Thoracic aorta (tissue), 2 donors: ENCODE results near the gene PCDHGC3. TPM values are rescaled to one million over a fixed set of nuclear protein-coding genes. Genes with fewer than 3 reads are reported as not detected.
A peak's percentile ranks its signal among the peaks of the same experiment; 100 is the strongest.

Experiments
- ATAC-seq: fragments of 150-250 bp; one replicate; pipeline ENCODE4 v1.8.0; 2017; ENCODE audit warnings: low read depth; ENCODE audit not compliant: insufficient number of reproducible peaks, low FRiP score
- DNase-seq: peaks from one replicate; pipeline ENCODE4 v3.0.0-alpha.2; 2020; ENCODE audit warnings: low spot score
- H3K27ac ChIP-seq, 2 donors: fragments of 200-600 bp; sonication (generic); 1 replicate in 1 of 2; 2 replicates in 1 of 2; pipeline ENCODE4 v1.5.1; 2016; ENCODE audit warnings: mild to moderate bottlenecking in 2 of 2, moderate library complexity in 2 of 2
- H3K27me3 ChIP-seq: fragments of 200-600 bp; sonication (generic); replicated peaks from 2 replicates; pipeline ENCODE4 v1.6.0; 2016; ENCODE audit warnings: mild to moderate bottlenecking; ENCODE audit not compliant: insufficient read depth
- H3K36me3 ChIP-seq: fragments of 200-600 bp; sonication (generic); one replicate; pipeline ENCODE4 v1.5.1; 2016
- H3K4me1 ChIP-seq, 2 donors: fragments of 200-600 bp; sonication (generic); 1 replicate in 1 of 2; 2 replicates in 1 of 2; pipeline versions ENCODE4 v1.5.1 to v1.6.0; 2016; ENCODE audit warnings: low read depth in 2 of 2, mild to moderate bottlenecking in 1 of 2; ENCODE audit not compliant: control insufficient read depth in 1 of 2
- H3K4me3 ChIP-seq: fragments of 200-600 bp; sonication (generic); 2 replicates; pipeline ENCODE4 v1.5.1; 2016; ENCODE audit warnings: mild to moderate bottlenecking
- H3K9me3 ChIP-seq: fragments of 200-600 bp; sonication (generic); 2 replicates; pipeline ENCODE4 v1.5.1; 2016
- total RNA-seq, 2 donors: library from RNA; depleted of rRNA; stranded (reverse); fragments of >200 nt; gene quantifications; one replicate each; pipeline versions ENCODE4 v1.1.0 to v1.2.3, GENCODE V29; 2016
- TF ChIP-seq, protein P1 (sequence below): fragments of 200-600 bp; sonication (generic); IDR thresholded peaks from one replicate; pipeline ENCODE4 v1.5.1; 2019; ENCODE audit warnings: antibody characterized with exemption

The PCDHGC3 gene
- total RNA-seq, 2 donors from 2014 or later, result 61.3 to 99.9 TPM

DNA sequence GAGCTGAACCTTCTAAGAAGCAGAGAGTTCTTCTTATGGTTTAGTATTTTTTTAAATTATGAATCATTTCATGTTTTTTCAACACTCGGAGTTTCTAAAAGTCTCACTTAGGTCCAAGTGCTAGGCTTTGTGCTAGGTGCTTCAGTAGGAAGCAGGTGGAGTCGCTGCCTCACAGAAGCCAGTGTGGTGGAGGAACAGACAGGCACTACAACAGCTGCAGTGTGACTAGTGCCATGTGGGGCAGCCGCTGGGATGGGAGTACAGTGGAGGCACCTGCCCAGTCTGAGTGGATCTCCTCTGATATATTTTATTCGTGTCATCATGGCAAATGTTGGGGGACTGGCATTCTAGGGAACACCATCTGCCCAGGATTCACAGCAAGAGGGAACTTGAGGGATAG is 28.4 kb downstream of the PCDHGC3 start:
- peaks cover 6% of the 10 kb centered on the region for H3K36me3 ChIP-seq
- no peak overlapping the region for H3K4me3 ChIP-seq
- no peaks in the 10 kb centered on the region for H3K27me3 ChIP-seq
- H3K27ac ChIP-seq, result peak overlapping the region in 1 of 2 donors; percentile 44
- ATAC-seq (no peak), DNase-seq (no peak)
- no peaks in the 10 kb centered on the region for H3K9me3 ChIP-seq
- TF ChIP-seq, protein P1, sequence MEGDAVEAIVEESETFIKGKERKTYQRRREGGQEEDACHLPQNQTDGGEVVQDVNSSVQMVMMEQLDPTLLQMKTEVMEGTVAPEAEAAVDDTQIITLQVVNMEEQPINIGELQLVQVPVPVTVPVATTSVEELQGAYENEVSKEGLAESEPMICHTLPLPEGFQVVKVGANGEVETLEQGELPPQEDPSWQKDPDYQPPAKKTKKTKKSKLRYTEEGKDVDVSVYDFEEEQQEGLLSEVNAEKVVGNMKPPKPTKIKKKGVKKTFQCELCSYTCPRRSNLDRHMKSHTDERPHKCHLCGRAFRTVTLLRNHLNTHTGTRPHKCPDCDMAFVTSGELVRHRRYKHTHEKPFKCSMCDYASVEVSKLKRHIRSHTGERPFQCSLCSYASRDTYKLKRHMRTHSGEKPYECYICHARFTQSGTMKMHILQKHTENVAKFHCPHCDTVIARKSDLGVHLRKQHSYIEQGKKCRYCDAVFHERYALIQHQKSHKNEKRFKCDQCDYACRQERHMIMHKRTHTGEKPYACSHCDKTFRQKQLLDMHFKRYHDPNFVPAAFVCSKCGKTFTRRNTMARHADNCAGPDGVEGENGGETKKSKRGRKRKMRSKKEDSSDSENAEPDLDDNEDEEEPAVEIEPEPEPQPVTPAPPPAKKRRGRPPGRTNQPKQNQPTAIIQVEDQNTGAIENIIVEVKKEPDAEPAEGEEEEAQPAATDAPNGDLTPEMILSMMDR, result no peak
- peaks cover 19 to 33% of the 10 kb centered on the region in 2 donors for H3K4me1 ChIP-seq

DNA sequence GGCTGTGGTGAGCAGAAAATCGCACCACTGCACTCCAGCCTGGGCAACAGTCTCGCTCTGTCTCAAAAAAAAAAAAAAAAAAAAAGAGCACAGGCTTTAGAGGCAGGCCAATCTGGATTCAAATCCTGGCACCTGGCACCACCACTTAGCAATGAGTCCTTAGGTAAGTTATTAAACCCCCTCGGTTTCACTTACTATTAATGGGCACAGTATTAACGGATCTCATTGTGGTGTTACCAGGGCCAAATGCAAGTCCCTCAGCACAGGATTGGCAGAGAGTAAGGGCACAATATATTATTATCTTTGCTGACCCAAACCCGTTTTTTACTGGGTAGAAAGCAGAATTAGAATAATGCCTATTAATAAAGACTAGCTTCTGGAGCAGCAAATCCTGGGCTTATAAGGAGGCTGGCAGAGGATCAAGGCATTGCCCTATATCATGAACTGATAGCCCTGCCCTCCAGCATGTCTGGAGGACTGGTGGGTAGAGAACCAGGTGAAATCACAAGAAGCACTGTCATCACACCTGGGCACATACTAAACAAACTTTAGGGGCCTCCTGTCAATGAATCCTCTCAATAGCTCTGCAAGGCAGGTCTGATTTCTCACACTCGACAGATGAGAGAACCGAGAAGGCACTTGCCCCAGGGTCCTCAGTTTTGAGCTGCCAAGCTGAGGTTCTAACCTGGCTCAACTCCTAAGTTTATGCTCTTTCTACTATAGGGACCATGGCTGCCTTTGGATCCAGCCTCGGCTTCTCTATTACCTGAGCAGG is 30.8 kb downstream of the PCDHGC3 start:
- Histone ChIP-seq H3K27ac (peak overlapping the region; percentile 97 to 98), H3K4me3 (no peak overlapping the region), H3K9me3 (no peaks in the 10 kb centered on the region), H3K27me3 (no peaks in the 10 kb centered on the region), H3K4me1 (peaks cover 26 to 45% of the 10 kb centered on the region in 2 donors), H3K36me3 (peaks cover 10% of the 10 kb centered on the region)
- DNase-seq (no peak), ATAC-seq (no peak)
- TF ChIP-seq, protein P1, result no peak

GRCh38 chr5:141507387-141508091 is 31.8 kb downstream of the PCDHGC3 start:
- H3K27ac ChIP-seq, result peak overlapping the region; percentile 97 to 98
- H3K9me3 ChIP-seq, result no peaks in the 10 kb centered on the region
- peaks cover 26 to 52% of the 10 kb centered on the region in 2 donors for H3K4me1 ChIP-seq
- TF ChIP-seq, protein P1, result no peak
- no peak overlapping the region for H3K4me3 ChIP-seq
- peaks cover 10% of the 10 kb centered on the region for H3K36me3 ChIP-seq
- ATAC-seq (no peak), DNase-seq (no peak)
- no peaks in the 10 kb centered on the region for H3K27me3 ChIP-seq

GRCh38 chr5:141508440-141508797 is 32.7 kb downstream of the PCDHGC3 start:
- Histone ChIP-seq H3K36me3 (peaks cover 4% of the 10 kb centered on the region), H3K27ac (peak overlapping the region; percentile 97 to 98), H3K27me3 (no peaks in the 10 kb centered on the region), H3K9me3 (no peaks in the 10 kb centered on the region), H3K4me3 (peak overlapping the region; percentile 62), H3K4me1 (peaks cover 29 to 54% of the 10 kb centered on the region in 2 donors)
- DNase-seq (no peak), ATAC-seq (no peak)
- TF ChIP-seq, protein P1, result no peak
